Activated CD4-positive, CD25-positive, alpha-beta regulatory T cell treated with anti-CD3 and anti-CD28 coated beads, Interleukin-2, amount 50 U/mL, for 72 hours (primary cell): ENCODE data around the gene CRHR2.

Experiments
- DNase-seq: peaks from one replicate; pipeline ENCODE4 v3.0.0; 2021

Gene CRHR2

DNA sequence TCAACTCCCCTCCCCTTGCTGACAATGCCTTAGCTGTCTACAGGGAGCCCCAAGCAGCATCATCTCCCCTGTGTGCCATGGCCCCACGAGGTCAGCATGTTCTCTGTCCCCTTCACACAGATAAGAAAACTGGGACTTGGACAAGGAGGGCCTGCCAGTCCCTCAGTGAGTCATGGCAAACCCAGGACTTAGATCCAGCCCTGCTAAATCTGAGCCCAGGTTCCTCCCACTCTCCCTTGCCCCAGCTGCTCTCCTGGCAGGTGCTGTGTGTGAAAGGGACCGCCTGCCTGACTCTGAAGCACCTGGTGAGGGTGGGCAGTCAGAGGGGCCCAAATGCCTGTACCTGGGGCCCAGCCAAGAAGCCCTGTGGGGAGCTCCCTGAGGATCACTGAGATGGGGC, 7.4 kb downstream of the CRHR2 start:
- no peak for DNase-seq

DNA sequence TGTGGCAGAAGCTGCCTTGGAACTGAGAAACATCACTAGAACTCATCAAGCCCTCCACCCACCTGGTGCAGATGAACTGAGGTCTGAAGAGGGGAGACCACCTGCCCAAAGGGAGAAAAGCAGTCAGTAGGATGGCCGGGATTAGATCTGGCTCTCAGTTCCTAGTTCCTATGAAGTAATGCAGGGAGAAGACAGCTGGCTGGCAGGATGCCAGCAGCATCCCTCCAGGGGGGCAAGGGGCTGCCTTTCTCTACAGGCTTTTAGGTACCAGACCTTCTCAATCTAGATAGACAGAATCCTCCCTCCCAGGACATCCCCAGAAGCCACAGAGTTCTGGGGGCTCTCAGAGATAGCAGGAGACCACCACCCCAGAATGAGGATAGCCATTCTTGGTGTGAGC, 7.8 kb downstream of the CRHR2 start:
- DNase-seq: no peak

DNA sequence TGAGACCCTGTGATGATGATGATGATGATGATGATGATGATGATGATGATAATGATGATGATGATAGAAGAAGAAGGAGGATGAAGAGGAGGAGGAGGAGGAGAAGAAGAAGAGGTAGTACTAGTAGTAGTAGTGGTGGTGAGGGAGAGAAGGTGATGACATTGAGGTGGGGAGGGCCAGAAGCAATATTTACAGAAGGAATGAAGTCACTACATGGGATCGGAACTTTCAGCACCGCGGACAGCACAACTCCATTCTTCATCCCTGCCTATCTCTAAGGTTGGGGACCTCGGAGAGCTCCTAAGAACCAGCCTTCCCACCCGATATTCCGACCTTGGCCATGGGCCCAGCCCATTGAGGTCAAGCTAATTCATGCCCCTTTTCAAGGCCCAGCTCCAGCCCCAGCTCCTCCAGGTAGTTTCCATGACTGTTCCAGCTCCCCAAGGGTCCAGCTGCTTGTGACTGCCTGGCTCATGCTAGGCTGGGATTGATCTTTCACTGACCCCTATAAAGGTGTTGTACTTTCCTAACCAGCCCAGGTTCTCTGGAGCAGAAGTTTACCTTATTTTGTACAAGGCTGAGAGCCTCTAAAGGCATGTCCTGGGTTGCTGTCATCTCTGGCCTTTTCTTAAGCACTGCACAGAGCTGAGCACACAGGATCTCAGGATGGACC, 10.3 kb downstream of the CRHR2 start:
- no peak for DNase-seq

DNA sequence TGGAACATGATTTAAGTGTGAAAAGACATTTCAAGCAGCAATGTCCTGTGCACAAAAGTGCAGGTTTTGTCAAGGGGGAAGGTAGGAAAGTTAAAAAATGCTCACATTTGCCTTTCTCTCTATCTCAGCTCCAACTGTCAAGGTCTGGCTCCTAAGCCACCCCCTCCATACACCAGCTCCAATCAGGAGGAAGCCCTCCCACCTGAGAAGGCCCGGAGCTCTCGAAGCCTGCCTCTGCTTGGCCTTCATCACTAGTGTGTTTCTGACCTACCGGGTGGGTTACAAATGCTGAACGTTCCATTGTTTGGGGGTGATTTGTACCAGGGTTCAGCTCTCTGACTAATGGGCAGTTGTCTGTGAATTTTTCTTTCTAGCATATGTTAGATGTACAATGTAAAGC, 14.2 kb downstream of the CRHR2 start:
- DNase-seq: no peak

DNA sequence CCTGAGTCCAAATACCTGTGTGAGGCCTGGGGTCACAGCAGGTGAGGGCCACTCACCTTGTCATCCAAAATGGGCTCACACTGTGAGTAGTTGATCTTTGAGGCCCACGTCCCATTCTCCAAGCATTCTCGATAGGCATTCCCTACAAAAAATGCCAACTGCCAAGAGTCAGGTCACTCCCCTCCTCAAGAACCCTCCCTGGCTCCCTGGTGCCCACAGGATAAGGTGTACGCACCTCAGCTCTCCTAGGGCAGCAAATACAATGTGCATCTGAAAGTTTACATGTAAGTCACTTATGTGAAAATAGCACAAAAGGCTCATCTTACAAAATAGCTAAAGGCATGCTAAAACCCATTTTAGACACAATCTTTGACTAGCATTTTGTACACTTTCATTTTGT, 15.1 kb downstream of the CRHR2 start:
- no peak for DNase-seq

DNA sequence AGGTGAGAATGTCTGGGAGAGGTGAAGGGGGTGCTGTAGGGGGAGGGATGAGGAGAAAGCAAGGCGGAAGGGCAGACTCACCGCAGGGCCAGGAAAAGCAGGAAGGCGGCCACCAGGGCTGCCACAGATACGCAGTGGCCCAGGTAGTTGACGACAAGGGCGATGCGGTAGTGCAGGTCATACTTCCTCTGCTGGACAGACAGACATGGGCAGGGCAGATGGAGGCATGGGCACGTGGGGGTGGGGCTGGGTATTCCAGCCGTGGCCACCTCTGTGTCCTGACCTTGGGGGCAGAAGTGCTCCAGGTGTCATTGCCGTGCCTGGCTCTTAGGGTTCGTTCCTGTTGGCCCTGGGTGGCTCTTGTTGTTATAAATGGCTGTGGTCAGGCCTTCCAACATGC, 16.8 kb downstream of the CRHR2 start:
- DNase-seq: no peak

DNA sequence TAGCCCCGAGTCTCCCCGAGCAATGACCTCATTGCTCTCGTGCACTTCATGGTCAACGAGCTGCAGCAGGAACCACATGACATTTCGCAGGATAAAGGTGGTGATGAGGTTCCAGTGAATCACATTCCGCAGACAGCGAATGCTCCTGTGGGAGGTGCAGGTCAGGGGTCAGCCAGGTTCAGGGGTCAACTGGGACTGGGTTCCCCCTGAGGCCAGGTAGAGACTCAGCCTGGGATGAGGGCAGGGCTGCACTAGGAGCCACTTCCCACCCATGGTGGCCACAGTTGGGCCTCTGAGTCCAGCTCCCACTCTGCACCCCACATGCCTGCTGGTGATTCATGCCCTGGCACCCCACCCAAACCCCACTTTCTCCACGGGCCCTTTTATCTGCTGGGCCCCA, 17.2 kb downstream of the CRHR2 start:
- DNase-seq: no peak

DNA sequence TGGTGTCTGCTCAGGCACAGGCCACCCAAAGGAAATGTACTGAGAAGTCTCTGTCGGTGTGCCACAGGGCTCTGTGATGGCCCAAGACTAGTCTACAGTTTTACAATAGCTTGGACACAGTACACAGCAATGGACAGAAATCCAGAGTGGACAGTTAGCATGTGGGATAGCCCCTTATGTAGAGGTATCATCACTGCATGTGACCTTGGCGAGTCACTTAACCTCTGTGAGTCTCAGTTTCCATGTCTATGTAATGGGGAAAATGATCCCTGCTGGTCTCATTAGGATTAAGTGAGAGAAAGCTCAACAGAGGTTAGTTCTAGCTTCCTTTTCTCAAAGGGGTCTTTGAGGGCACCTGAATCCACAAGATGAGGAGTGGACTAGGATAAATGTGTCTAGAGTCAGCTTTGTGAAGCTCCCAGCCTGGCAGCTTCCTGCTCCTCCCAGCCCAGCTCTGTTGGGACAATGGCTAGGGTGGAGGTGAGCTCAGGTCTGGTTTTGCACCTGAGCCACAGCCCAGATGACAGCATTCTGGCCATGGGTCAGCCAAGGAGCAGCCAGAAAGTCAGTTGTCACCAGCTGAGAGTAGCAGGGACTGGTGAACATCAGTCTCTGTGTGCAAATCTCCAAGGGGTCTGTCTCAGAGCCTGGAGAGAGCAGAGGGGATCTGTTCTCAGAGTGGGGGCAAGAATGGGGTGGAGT, 17.9 kb downstream of the CRHR2 start:
- no peak for DNase-seq

DNA sequence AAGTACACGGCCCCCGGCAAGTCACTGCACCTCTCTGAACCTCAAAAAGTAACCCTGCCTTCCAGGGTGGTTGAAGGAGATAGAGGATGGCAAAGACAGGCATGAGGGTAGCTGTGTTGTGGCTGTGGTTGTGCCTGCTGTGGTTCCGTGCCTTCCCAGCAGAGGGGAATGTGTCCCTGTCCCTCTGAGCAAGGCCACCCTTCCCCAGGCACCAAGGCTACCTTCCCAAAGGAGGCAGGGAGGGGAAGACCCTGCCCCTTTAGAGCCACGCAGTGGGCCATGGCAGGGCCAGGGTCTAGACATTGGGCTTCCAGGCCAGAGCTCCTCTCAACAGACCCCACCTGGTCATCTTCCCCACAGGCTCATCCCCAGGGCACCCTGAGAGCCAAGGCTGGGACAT, 18.8 kb downstream of the CRHR2 start:
- no peak for DNase-seq

DNA sequence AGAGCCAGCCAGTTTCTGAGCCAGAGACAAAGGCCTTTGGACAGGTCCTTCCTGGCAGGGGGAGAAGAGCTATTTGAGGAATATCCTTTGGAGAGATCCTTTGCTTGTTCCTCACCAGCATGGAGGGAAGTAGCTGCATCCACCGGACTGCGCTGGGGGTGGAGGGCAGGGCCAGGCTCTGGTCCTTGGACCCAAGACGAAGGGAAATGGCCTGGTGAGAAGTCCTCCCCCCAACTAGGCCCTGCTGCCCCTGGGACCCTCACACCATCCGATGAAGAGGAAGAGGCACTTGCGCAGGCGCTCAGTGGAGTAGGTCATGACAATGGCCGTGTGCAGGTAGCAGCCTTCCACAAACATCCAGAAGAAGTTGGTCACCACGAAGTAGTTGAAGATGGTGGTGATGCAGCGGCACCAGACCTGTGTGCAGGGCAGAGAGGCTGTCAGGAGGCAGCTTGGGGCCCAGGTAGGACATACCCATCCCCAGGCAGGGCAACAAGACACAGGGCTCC, 19.8 kb downstream of the CRHR2 start:
- DNase-seq: no peak

DNA sequence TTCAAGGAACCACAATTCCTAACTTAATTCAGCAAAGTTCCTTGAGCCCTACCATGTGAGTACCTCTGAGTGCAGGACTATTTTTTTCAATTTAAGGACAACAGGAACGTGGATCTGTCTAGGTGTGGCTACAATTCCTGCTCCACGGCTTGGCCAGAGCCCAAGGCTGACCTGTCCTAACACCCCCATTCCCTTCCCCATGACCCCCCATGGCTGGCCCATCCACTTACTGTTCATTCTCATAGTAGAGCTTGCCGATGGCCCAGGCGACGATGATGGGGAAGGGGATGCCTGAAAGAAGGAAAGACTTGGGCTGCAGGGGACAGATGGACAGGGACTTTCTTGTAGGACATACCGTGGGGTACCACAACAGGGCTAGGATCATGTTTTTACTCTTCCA, 20.3 kb downstream of the CRHR2 start:
- DNase-seq: no peak

DNA sequence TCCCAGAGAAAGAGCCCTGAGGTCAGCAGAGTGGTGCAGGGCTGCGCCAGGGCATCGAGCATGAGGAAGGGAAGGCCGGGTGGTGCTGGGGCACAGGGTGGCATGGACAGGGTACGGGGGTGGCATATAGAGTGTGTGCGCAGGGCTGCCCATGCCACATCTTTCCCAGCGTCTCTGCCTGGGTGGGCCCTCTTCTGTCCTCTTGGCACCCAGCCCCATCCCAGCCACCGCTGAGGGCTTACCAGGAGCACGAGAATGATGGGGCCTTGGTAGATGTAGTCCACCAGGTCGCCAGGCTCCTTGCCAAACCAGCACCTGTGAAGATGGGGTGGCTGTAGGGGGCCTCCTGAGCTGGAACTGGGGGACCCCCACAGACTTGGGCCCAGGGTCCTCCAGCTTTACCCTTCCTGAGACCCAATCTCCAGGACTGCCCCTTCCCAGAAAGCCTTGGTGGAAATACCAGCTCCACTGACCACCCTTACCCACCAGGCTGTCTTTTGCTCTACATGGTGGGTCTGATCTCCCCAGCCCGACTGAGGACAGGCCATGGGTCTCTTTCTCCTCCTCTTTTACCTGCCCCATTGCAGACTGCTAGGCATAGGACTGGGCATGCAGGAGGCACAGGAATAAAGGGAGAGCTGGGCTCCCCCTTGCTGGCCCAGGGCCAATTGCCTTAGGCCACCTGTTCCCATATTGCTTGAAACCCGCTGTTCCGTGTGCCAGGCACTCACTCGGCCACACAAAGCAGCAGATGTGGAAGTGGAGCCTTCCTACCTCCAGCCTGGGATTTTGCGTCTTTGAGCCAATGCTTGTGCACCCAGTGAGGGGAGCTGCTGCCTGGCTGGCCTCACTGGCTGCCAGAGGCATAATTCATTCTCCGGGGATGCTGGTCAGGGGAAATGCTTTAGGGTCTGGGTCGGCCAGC, 21.7 kb downstream of the CRHR2 start:
- DNase-seq: no peak

DNA sequence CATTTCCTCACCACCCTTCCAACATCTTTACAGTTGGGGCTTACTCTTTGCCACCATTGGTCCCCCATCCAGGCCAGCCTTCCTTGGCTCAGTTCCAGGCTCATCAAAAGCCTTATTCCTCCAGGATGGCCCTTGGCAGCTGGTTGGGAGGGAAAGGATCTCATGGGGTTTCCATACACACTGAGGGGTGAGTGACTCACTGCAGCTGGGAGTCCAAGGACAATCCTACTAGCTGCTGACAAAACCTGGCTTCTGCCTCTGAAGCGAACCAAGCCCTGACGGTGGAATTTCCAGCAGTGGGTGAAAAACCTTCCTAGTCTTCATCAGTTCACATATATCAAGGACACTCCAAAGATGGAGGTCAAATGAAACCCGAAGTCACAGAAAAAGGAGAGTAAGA, 22.9 kb downstream of the CRHR2 start:
- no peak for DNase-seq

DNA sequence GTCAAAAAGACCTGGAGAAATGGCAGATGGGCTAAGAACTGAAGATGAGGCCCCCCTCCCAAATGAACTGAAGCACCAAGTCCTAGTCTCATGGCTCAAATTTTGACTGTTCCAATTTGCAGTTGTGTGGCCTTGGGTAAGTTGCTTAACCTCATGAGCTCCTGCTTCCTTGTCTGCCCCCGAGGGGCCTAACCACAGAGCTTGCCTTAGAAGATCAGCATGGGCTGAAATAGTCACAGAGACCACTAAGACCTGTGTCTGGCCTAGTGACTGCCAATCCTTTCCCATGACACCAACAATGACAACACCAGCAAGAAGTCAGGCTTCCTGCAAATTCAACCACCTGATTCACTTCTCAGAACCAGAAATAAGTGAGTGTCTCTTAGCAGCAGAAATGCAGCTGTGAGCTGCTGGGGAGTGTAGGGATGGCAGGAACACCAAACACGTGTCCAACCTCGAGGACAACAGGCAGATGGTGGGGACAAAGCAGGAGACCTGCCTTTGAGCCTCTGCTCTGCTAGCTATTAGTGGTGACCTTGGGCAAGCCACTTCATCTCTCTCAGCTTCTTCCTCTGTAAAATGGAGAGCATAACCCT, 23.7 kb downstream of the CRHR2 start:
- no peak for DNase-seq

DNA sequence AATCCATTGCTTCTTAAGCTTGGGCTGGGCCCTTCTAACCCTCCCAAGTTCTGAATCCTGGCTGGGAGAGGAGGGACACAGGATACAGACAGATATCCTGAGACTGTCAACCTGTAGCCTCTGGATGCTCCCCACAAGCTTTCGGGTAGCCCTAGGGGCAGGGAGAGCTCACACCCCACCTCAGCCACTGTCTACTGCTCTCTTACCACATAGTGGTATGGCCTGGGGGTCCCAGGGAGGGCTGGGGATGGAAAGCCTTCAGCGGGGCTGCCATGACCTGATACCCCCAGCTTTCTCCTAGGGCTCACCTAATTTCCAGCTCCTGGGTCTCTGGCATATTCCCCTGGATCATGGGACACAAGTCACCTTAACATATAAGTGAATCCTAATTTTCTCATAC, 25.1 kb downstream of the CRHR2 start:
- peak; percentile 19 for DNase-seq

DNA sequence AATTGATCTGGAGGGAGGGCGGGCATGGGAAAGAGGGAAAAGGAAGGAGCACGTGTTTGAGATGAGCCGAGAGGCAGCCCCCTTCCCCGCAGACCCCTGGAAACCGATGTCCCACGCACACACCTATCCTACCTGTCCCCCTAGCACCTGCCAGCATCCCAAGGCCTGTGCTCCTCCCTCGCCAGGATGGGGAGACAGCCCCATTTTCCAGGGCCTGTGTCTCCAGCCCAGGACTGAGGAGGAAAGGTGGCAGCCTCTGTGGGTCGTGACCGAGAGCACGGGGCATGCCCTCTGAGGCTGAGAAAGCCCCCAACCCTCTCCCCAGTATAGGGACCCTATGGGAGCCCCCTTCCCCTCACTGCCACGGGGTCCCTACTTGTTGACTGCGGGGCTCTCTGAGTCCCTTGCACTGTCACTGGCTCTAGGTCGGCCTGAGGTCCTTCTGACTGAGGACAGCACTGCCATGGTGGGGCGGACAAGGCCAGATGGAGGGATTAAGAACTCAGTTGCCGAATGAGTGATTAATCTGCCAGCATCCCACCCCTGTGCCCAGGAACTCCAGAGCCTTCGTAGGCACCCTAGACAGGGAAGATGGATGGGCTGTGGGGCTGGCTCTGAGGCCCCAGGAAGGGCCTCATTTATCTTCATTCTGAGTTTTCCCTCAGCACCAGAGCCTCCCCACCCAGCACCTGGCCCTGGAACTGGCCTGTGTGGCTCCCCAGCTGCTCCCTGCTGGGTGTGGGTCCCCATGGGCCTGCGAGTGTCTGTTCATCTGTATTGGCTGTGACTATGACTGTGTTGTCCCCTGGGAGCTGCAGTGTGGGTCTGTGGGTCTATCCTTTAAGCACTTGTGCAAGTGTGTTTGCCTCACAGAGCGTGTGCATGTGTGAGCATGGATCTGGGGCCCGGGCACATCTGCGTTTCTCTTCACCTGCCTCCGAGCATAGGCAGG, 26.0 kb downstream of the CRHR2 start:
- no peak for DNase-seq

DNA sequence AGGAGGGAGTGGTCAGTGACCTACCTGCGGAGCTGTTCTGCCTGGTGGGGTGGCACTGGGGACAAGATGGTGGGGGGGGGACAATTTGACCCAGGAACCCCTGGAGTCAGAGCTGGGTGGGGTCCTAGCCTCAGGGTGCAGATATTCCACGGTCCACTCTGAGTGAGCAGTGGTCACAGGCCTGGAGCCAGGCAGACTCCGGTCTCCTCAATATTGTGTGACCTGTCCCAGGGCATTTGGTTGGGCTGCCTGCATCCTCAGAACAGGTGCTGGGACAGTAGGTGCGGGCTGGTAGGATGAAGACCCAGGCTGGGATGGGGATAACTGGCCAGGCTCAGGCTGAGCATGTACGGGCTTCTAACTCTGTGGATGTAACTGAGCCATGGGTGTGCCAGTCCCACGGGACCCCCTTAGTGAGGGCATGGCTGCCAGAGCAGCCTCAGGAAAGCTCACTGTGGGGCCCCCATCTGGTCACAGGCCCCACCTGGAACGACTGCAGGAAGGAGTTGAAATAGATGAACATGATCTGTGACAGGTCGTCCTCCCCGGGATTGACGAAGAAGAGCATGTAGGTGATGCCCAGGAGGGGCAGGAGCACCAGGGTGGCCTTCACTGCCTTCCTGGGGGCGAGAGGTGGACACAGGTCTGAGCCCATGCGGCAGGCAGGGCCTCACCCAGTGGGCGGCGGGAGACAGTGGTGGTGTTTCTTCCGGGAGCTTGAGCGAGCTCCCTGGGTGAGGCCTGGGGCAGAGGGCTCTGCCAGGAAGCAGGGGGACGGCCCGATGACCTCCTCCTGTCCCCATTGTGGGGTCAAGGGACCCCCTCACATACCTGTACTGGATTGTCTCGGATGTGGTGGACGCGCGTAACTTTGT, 26.9 kb downstream of the CRHR2 start:
- peak; percentile 25 for DNase-seq

DNA sequence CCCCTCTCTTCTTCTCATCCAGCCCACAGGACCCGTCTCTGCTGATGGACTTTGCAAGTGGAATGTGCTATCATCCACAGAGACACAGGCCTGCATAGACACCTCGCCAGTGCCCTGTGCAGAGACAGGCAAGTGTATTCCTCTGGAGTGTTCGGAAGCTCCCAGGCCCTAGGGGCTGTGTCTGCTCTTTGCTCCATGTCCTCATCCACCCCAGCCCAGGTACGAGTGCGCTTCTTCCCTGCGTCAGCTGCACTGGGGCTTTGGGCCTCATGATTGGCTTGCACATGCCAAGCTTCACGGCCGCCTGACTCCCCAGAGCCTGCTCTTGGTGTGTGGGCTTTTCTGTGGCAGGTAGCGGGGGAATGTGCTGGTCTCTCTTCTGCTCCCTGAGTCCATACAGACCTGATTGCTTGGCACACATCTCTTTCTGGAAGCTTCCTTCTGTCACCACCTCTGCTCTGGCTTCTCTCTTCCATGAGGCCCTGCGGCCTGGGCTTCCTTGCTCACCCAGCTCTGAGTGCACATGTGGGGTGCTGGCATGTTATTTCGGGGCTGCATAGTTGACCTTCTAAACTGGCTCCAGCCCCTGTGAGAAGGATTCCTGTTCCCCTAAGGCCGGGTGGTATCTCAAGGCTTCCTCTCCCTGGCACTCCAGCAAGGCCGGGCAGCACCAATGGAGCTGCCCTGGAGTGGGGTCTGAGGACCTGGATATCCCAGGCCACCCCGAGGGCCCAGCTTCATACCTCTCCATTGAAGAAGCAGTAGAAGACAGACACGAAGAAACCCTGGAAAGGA, 27.8 kb downstream of the CRHR2 start:
- DNase-seq: no peak

DNA sequence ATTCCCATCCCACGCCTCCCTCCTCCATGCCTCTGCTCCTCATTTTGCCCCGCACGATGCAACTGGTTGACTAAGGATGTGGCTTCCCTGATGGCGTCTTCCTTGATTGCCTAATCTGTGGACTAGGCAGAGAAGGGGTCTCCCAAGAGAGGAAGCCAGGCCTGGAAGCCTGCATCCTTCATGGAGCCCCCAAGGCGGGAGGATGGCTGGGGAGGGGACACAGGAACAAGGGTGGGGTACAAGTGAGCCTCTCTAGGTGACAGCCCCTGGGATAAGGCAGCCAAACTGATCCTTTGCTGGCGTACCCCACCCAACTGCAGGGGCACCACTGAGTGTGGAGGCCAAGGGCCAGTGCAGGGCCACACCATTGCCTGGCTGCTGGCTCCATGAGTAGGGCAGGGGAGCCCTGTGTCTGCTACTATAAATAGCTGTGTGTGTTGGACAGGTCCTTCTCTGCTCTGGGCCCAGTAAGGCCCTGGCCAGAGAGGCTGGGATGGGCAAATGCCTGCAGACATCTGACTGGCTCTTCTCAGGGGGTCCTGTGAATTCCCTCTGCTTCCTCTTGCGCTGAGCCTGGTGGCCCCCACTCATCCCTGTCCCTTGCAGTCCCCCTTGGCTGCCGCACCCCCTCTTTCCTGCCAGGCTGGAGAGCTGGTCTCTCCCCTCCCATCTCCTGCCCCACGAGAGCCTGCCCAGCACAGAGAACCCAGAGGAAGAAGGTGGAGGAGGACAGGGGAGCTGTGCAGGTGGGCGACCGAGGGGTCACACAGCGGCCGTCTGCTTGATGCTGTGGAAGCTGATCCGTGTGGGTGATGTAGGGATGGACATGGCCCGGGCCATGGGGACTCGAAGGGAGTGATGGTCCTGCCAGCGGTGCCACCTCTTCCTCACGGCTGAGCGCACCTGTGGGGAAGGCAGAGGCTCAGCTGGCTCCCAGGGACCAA, 29.3 kb downstream of the CRHR2 start:
- peak; percentile 23 for DNase-seq
